ENCODE results near the gene HSPB6.
A peak's percentile ranks its signal among the peaks of the same experiment; 100 is the strongest.
"Not testable (repeated sequence)": the region's sequence is repeated elsewhere in the genome, so short reads cannot be mapped to it uniquely, and the experiment has no call there.

The HSPB6 gene

DNA sequence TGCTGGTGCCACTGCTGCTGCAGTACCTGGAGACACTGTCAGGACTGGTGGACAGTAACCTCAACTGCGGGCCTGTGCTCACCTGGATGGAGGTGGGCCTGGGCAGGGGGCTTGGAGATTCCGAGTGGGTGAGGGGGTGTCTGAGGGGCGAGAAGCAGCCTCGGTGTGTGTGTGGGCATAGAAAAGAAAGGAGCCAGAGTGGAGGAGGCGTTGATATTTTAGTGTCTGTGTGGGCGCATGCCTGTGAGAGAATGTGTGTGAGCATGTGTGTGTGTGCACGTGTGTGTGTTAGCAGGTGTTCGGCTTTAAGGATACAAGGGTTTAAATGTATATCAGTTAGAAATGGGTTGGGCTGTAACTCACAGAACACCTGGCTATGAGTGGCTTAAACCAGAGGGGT, 22.2 kb upstream of the HSPB6 start:
- no peaks in the 10 kb centered on the region for H3K9me3 Mint-ChIP-seq
- no peak overlapping the region for H3K27ac Mint-ChIP-seq
- peaks cover under 1% of the 10 kb centered on the region for H3K27me3 Mint-ChIP-seq
- H3K4me1 Mint-ChIP-seq (ENCODE audit: low read depth): peaks cover 25% of the 10 kb centered on the region
- H3K4me3 Mint-ChIP-seq: no peak overlapping the region
- H3K36me3 Mint-ChIP-seq (ENCODE audit: low read depth): peaks cover 41% of the 10 kb centered on the region
- intact Hi-C loops (cut with micrococcal nuclease): no loop called here

DNA sequence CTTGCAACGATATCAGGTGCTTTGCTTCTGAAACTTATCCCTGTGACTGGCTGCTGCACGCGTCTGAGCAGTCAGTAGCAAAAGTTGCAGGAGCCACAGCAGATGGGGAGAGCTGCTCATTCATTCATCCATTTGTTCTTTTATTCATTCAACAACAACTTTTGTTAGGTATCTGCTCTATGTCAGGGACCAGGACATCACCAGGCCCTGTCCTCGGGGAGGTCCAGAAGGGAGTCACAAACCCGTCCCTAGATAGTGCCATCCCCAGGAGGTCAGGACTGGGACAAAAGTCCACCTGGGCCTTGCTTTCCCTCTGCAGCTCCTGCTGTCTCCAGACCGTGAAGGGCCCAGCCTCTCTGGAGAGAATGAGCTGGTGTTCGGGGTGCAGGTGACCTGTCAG, 21.1 kb upstream of the HSPB6 start:
- peaks cover 2% of the 10 kb centered on the region for H3K27me3 Mint-ChIP-seq
- no peak overlapping the region for H3K27ac Mint-ChIP-seq
- H3K4me3 Mint-ChIP-seq: no peak overlapping the region
- peaks cover 34% of the 10 kb centered on the region for H3K36me3 Mint-ChIP-seq (ENCODE audit: low read depth)
- H3K4me1 Mint-ChIP-seq (ENCODE audit: low read depth): peaks cover 25% of the 10 kb centered on the region
- intact Hi-C loops (cut with micrococcal nuclease): no loop called here
- no peaks in the 10 kb centered on the region for H3K9me3 Mint-ChIP-seq

DNA sequence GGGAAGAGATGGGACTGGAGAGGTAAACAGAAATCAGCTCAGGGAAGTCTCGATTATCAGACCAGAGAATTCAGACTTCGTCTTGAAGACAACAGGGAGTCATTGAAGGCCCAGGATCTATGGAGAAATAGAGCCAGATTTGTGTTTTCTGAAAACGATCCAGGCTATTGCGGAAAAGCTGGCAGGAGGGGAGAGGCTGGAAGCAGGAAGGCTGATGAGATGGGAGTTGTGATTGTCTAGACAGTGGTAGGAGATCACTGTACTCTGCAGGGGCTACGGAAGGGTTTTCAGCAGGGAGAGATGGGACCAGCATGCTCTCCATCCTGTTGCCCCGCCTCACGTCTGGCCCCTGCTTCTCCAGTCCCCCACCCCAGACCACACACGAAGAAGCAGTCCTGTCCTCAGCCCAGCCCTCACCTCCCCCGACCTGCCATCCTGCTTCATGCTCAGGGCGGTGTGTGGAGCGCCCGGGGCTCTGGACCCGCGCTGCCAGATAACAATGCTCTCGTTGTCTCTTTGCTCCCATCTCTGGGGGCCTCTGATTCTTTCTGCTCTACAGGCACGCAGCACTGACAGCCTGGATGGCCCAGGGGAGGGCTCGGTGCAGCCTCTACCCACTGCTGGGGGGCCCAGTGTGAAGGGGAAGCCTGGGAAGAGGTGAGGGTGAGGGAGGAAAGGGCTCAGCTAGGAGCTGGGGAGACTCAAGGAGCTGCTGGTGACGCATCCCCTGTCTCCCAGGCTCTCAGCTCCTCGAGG, 20.4 kb upstream of the HSPB6 start:
- H3K9me3 Mint-ChIP-seq: no peaks in the 10 kb centered on the region
- H3K4me1 Mint-ChIP-seq (ENCODE audit: low read depth): peaks cover 25% of the 10 kb centered on the region
- H3K4me3 Mint-ChIP-seq: no peak overlapping the region
- intact Hi-C loops (cut with micrococcal nuclease): no loop called here
- no peak overlapping the region for H3K27ac Mint-ChIP-seq
- peaks cover 27% of the 10 kb centered on the region for H3K36me3 Mint-ChIP-seq (ENCODE audit: low read depth)
- H3K27me3 Mint-ChIP-seq: peaks cover 2% of the 10 kb centered on the region

DNA sequence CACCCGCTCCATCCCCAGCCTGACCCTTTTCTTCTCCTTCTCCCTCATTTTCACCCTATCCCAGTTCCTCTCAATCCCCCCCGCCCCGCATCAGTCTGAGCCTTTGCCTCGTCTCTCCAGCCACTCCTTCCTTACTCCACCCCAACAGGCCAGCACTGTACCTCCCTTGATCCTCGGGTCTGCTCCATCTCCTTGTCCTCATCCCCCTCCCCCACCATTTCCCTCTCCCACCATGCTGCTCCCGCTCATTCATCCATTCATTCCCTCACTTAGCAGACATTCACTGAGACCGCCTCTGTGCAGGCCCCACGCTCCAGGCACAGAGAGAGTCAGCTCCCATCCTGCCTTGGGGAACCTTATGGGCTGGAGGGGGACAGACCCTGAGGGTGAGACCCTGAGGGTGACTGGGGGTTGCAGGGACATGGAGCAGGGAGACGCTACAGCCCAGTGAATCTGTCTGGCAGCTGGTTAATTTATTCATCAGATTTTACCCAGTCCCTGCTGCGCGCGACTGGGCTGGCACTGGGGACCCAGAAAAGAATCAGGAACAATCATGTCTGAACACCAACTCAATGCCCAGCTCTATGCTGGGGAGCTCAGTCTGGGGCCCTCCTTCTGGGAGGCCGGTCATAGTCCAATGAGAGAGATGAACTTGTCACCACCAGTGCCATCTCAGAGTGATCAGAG, 19.4 kb upstream of the HSPB6 start:
- Mint-ChIP-seq H3K36me3 (ENCODE audit: low read depth) (peaks cover 18% of the 10 kb centered on the region), H3K27me3 (peaks cover 2% of the 10 kb centered on the region), H3K4me1 (ENCODE audit: low read depth) (peaks cover 25% of the 10 kb centered on the region), H3K4me3 (peak overlapping the region; percentile 77), H3K9me3 (no peaks in the 10 kb centered on the region), H3K27ac (peak overlapping the region; percentile 77)
- intact Hi-C loops (cut with micrococcal nuclease): no loop called here

DNA sequence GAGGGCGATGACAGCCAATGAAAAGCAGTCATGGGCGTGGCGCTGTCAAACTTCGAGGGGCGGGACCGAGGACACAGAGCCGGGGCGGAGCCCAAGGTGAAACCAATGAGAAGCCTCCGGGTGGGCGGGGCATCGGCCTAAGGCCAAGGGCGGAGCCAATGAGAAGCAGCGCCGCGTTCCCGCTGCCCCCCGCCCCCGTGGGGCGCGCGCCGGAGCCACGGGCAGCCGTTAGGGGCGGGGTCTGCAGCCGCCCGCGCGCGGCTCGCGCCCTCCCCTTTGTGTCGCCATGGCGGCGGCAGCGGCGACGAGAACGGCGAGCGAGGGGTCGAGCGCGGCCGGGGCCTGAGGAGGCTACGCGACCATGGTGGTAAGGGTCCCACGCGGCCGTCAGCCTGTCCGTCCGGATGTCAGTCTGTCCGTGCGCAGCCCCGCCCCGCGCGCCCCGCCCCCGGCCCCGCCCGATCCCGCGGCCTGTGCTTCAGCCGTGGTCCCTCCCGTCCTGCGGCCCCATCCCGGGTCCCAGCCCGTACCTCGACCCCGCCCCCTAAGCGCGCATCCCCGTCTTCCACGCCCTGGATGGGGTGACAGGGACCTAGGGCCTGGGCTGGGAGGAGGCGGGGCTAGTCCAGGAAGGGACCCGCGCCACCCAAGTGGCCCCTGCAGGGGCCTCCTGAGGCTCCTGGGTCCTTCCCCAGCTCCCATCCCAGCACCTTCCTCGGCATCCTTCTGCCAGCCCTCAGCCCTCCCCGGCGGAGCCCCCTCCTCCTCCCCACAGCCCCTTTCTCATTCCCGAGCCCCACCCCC, 18.7 kb upstream of the HSPB6 start, which contains the start of gene ARHGAP33:
TSS of gene ARHGAP33 (plus strand) at position 267 of the 804 bp plus-strand sequence. CDS start at position 362, 95 bp downstream.
- Mint-ChIP-seq H3K4me3 (peak within 1 kb of the TSS; percentile 77), H3K27me3 (peaks cover 2% of the 10 kb centered on the region), H3K27ac (peak within 1 kb of the TSS; percentile 77), H3K9me3 (no peaks in the 10 kb centered on the region), H3K36me3 (ENCODE audit: low read depth) (peaks cover 10% of the 10 kb centered on the region), H3K4me1 (ENCODE audit: low read depth) (peaks cover 25% of the 10 kb centered on the region)
- intact Hi-C loops (cut with micrococcal nuclease): no loop called here

DNA sequence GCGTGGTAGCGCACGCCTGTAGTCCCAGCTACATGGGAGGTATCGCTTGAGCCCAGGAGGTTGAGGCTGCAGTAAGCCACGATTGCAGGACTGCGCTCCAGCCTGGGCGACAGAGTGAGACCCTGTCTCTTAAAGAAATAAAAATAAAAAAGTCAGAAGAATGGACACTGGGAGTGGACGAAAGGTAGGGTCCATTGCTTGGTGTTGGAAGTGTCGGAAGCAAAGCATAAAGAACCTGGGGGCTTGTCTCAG, 18.1 kb upstream of the HSPB6 start:
- intact Hi-C loops (cut with micrococcal nuclease): no loop called here
- no peaks in the 10 kb centered on the region for H3K9me3 Mint-ChIP-seq
- peak overlapping the region; percentile 77 for H3K4me3 Mint-ChIP-seq
- peaks cover 6% of the 10 kb centered on the region for H3K36me3 Mint-ChIP-seq (ENCODE audit: low read depth)
- H3K27me3 Mint-ChIP-seq: peaks cover 2% of the 10 kb centered on the region
- H3K4me1 Mint-ChIP-seq (ENCODE audit: low read depth): peaks cover 25% of the 10 kb centered on the region
- peak overlapping the region; percentile 77 for H3K27ac Mint-ChIP-seq

DNA sequence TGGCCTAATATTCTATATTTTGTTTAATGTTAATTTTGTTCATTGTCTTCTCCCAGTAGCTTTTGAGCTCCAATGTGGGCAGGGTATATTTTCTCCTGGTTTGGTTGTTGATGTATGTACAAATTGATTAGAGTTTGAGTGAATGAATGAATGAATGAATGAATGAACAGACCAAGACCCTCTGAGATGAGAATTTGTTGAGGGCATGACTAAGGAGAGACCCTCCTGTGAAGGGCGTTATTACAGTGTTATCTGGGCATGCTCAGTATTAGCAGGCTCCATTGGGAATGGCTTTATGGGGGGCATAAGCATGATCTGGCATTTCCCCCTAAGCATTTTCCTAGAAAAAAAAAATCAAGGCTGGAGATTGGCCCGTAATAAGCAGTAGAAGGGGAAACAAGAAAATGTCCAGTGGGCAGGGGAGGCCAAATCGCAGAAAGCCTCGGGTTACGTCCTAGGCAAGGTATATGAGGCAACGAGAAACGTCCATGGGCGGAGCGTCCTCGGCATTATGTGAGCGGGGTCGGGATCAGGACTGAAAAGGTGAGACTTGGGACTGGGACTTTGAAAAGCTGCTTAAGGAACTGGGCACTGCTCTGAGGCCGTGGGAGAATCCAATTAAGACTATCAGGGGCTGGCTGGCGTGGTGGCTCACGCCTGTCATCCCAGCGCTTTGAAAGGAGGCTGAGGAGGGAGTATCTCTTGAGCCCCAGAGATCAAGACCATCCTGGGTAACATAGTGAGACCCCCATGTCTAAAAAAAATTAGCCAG, 17.6 kb upstream of the HSPB6 start:
- H3K4me3 Mint-ChIP-seq: peak overlapping the region; percentile 77
- no peaks in the 10 kb centered on the region for H3K9me3 Mint-ChIP-seq
- peaks cover 25% of the 10 kb centered on the region for H3K4me1 Mint-ChIP-seq (ENCODE audit: low read depth)
- H3K27ac Mint-ChIP-seq: peak overlapping the region; percentile 77
- intact Hi-C loops (cut with micrococcal nuclease): no loop called here
- H3K36me3 Mint-ChIP-seq (ENCODE audit: low read depth): peaks cover 10% of the 10 kb centered on the region
- peaks cover 2% of the 10 kb centered on the region for H3K27me3 Mint-ChIP-seq

DNA sequence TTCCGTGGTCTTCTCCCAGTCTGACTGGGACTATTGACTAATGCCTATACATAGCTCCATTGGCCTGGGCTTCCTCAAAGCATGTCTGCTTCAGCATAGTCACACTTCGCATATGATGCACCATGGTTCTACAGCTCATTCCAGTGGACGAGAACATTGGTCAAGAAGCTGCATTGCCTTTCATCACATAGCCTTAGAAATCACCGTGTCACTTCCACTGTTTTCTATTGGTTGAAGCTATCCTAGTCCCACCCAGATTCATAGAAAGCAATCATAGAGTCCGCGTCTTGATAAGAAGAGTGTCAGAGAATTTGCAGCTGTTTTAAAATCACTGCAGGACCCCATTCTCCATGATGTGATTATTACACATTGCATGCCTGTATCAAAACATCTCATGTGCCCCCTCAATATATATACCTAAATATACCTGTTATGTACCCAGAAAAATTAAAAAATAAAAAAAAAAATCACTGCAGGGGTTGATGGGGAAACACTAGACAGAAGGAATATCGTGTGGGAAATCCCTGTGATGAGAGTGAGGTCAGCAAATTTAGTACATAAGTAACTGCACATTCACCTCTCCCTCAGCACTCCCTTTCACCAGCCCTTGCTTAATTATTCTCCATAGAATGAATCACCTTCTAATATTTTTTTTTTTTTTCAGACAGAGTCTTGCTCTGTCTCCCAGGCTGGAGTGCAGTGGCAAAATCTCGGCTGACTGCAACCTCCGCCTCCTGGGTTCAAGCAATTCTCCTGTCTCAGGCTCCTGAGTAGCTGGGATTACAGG, 16.4 kb upstream of the HSPB6 start:
- Mint-ChIP-seq H3K27me3 (peaks cover 2% of the 10 kb centered on the region), H3K36me3 (ENCODE audit: low read depth) (peaks cover 17% of the 10 kb centered on the region), H3K27ac (no peak overlapping the region), H3K9me3 (no peaks in the 10 kb centered on the region), H3K4me1 (ENCODE audit: low read depth) (peaks cover 25% of the 10 kb centered on the region), H3K4me3 (no peak overlapping the region)
- intact Hi-C loops (cut with micrococcal nuclease): no loop called here

DNA sequence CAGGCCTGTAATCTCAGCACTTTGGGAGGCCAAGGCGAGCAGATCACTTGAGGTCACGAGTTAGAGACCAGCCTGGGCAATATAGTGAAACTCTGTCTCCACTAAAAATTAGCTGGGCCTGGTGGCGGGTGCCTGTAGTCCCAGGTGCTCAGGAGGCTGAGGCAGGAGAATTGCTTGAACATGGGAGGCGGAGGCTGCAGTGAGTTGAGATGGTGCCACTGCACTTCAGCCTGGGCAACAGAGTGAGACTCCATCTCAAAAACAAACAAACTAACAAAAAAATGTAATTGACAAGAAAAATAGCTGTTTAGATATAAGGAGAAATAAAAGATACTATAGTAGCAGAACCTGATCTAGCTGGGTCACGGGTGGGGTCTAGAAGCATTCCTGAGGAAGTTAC, 15.5 kb upstream of the HSPB6 start:
- H3K4me3 Mint-ChIP-seq; intact Hi-C loops (cut with micrococcal nuclease); H3K9me3 Mint-ChIP-seq; H3K27me3 Mint-ChIP-seq; H3K27ac Mint-ChIP-seq: not testable (repeated sequence)
- H3K4me1 Mint-ChIP-seq (ENCODE audit: low read depth): peaks cover 25% of the 10 kb centered on the region
- peaks cover 26% of the 10 kb centered on the region for H3K36me3 Mint-ChIP-seq (ENCODE audit: low read depth)

DNA sequence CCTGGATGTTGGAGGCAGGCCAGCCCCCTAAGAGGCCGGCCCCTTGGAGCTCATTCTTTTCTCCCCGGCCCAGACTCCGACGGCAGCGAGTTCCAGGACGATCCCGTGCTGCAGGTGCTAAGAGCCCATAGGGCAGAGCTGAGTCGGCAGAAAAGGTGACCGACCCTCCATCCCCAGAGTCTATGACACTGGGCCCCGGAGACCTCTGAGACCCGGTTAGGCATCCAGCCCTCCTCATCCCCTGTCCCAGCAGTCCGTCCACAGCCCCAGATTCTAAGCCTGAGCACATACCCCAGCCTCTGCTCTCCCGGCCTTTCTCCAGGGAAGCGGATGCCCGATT, 11.2 kb upstream of the HSPB6 start:
- Mint-ChIP-seq H3K27me3 (no peaks in the 10 kb centered on the region), H3K36me3 (ENCODE audit: low read depth) (peaks cover 68% of the 10 kb centered on the region), H3K9me3 (no peaks in the 10 kb centered on the region), H3K27ac (no peak overlapping the region), H3K4me1 (ENCODE audit: low read depth) (no peaks in the 10 kb centered on the region), H3K4me3 (no peak overlapping the region)
- intact Hi-C loops (cut with micrococcal nuclease): no loop called here

DNA sequence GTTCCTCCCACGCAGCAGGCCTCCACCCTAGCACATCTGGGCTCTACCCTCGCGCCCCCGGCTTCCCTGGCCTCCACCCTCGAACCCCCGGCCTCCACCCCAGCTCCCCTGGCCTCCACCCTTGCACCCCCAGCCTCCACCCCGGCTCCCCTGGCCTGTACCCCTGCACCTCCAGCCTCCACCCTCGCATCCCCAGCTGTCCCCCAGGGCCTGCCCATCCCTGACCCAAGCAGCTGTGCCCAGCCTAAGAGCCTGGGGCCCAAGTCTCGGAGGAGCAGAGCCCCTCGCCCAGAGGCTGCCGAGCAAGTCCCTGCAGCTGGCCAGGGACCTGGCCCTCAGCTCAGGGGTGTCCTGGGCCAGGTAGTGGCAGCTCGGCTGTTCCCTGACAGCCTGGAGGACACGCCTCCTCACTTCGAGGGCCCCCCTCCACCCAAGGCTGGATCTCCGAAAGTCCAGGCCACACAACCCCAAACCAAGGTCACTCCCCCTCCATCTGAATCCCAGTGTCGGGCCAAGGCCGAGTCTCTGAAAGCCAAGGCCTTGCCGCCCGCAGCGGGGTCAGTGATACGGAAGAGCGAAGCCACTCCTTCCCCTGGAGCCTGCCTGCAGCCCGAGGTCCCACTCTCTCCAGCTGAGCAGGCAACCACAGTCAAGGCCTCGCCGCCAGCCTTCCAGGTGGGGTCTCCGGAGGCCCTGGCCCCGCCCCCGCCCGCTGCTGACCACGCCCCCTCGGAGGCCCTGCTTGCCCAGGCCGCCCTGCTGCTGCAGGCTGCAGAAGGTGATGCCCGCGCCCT, 10.7 kb upstream of the HSPB6 start:
- Mint-ChIP-seq H3K36me3 (ENCODE audit: low read depth) (peaks cover 72% of the 10 kb centered on the region), H3K27me3 (no peaks in the 10 kb centered on the region), H3K27ac (no peak overlapping the region), H3K4me1 (ENCODE audit: low read depth) (no peaks in the 10 kb centered on the region), H3K4me3 (no peak overlapping the region), H3K9me3 (no peaks in the 10 kb centered on the region)
- intact Hi-C loops (cut with micrococcal nuclease): no loop called here

DNA sequence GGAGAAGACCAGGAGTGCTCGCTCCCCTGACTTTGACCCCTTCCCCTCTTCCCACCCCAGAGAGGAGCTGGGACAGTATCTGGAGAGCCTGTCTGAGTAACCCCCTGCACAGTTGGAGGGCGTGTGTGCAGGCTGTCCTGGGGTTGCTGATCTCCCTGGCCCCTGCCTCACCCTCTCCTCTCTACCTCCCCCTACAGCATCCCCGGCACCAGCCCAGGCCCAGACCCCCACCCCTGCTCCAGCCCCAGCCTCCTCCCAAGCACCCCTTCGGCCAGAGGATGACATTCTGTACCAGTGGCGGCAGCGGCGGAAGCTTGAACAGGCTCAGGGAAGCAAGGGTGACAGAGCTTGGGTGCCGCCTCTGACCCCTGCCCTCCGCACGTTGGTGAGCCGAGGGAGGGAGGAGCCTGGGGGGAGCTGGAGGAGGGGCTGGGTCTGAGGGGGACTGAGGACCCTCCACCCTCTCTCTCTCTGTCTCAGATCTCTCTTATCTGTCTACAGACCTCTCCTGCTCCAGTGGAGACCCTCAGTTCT, 9.8 kb upstream of the HSPB6 start:
- H3K4me3 Mint-ChIP-seq: no peak overlapping the region
- intact Hi-C loops (cut with micrococcal nuclease): no loop called here
- no peaks in the 10 kb centered on the region for H3K27me3 Mint-ChIP-seq
- no peaks in the 10 kb centered on the region for H3K4me1 Mint-ChIP-seq (ENCODE audit: low read depth)
- H3K36me3 Mint-ChIP-seq (ENCODE audit: low read depth): peaks cover 80% of the 10 kb centered on the region
- no peak overlapping the region for H3K27ac Mint-ChIP-seq
- H3K9me3 Mint-ChIP-seq: no peaks in the 10 kb centered on the region
